ENCODE results near the gene TENM4. TPM values are rescaled to one million over a fixed set of nuclear protein-coding genes. Genes with fewer than 3 reads are reported as not detected.

TENM4 gene
- total RNA-seq, 1 donor from 2014 or later = 5.1 TPM

DNA sequence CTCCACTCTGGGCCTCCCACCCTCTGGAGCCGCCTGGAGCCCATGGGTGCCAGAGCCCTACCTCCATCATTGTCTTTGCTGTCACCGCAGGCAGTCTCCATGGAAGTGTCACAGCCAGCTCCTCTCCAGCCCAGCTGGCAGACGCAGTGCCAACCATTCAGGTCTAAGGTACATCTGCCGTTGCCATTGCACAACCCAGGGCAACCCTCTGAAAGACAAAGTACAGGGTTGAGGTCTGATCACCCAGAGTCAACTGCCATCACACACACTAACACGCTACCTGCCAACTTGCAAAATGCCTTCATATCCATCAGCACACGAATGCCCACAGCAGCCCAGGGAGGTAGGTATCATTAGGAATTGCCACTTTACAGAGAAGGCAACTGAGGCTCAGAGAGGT is 669.9 kb downstream of the TENM4 start:
- Histone ChIP-seq H2AFZ (replicated peaks) (no peak overlapping the region), H3K9me3 (ENCODE audit: low read depth) (no peaks in the 10 kb centered on the region), H3K9ac (no peak overlapping the region), H3K4me1 (peaks cover 1% of the 10 kb centered on the region), H3K27me3 (no peaks in the 10 kb centered on the region), H4K20me1 (ENCODE audit: low read depth) (no peaks in the 10 kb centered on the region), H3F3A (ENCODE audit: low read depth) (no peaks in the 10 kb centered on the region), H3K36me3 (no peaks in the 10 kb centered on the region), H3K79me2 (ENCODE audit: low read depth) (no peaks in the 10 kb centered on the region), H3K4me3 (no peak overlapping the region), H3K4me2 (no peak overlapping the region), H3K27ac (no peak overlapping the region)
- Mint-ChIP-seq H3K27ac (no peak overlapping the region), H3K27me3 (ENCODE audit: insufficient read depth, low read depth) (no peaks in the 10 kb centered on the region), H3K4me3 (no peak overlapping the region), H3K36me3 (peaks cover 28% of the 10 kb centered on the region), H3K4me1 (no peaks in the 10 kb centered on the region), H3K9me3 (no peaks in the 10 kb centered on the region)
- TF ChIP-seq, protein P1, sequence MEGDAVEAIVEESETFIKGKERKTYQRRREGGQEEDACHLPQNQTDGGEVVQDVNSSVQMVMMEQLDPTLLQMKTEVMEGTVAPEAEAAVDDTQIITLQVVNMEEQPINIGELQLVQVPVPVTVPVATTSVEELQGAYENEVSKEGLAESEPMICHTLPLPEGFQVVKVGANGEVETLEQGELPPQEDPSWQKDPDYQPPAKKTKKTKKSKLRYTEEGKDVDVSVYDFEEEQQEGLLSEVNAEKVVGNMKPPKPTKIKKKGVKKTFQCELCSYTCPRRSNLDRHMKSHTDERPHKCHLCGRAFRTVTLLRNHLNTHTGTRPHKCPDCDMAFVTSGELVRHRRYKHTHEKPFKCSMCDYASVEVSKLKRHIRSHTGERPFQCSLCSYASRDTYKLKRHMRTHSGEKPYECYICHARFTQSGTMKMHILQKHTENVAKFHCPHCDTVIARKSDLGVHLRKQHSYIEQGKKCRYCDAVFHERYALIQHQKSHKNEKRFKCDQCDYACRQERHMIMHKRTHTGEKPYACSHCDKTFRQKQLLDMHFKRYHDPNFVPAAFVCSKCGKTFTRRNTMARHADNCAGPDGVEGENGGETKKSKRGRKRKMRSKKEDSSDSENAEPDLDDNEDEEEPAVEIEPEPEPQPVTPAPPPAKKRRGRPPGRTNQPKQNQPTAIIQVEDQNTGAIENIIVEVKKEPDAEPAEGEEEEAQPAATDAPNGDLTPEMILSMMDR (IDR thresholded peaks at IDR 0.05) = no peak
- TF ChIP-seq EZH2 (IDR thresholded peaks at IDR 0.05) (no peak), EZH2phosphoT487 (IDR thresholded peaks at IDR 0.05) (no peak)
- DNase-seq (ENCODE audit: low spot score) = no peak

GRCh38 chr11:78768971-78769370 is 671.9 kb downstream of the TENM4 start:
- Histone ChIP-seq H4K20me1 (ENCODE audit: low read depth) (no peaks in the 10 kb centered on the region), H3K4me3 (no peak overlapping the region), H2AFZ (replicated peaks) (no peak overlapping the region), H3K27ac (no peak overlapping the region), H3K36me3 (no peaks in the 10 kb centered on the region), H3K9ac (no peak overlapping the region), H3K4me2 (no peak overlapping the region), H3K9me3 (ENCODE audit: low read depth) (no peaks in the 10 kb centered on the region), H3K79me2 (ENCODE audit: low read depth) (no peaks in the 10 kb centered on the region), H3K27me3 (no peaks in the 10 kb centered on the region), H3K4me1 (peaks cover 9% of the 10 kb centered on the region), H3F3A (ENCODE audit: low read depth) (no peaks in the 10 kb centered on the region)
- Mint-ChIP-seq H3K36me3 (peaks cover 33% of the 10 kb centered on the region), H3K27me3 (ENCODE audit: insufficient read depth, low read depth) (no peaks in the 10 kb centered on the region), H3K9me3 (no peaks in the 10 kb centered on the region), H3K27ac (no peak overlapping the region), H3K4me3 (no peak overlapping the region), H3K4me1 (peaks cover 2% of the 10 kb centered on the region)
- no peak for DNase-seq (ENCODE audit: low spot score)
- TF ChIP-seq, protein P1 (IDR thresholded peaks at IDR 0.05) = no peak
- TF ChIP-seq EZH2phosphoT487 (IDR thresholded peaks at IDR 0.05) = no peak
- TF ChIP-seq EZH2 (IDR thresholded peaks at IDR 0.05) = no peak

DNA sequence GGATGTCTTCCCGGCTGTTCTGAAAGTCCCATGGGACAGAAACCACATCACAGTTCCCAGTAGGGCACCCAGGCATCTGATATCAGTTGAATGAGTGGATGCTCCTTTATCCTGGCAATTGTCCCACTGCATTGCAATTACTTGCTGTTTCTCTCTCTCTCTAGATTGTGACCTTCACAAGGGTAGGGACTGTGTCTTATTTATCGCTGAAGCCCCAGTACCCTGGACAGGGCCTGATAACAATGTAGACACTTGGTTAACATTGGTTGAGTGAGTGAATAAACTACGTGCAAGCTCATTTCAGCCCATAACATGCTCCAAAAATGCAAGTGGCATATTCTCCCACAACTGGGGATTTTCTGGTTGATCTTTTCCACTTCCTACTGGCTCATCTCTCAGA is 672.5 kb downstream of the TENM4 start:
- H3K36me3 Mint-ChIP-seq = peaks cover 33% of the 10 kb centered on the region
- H3K4me1 Mint-ChIP-seq = peaks cover 2% of the 10 kb centered on the region
- H3K4me3 Mint-ChIP-seq = no peak overlapping the region

DNA sequence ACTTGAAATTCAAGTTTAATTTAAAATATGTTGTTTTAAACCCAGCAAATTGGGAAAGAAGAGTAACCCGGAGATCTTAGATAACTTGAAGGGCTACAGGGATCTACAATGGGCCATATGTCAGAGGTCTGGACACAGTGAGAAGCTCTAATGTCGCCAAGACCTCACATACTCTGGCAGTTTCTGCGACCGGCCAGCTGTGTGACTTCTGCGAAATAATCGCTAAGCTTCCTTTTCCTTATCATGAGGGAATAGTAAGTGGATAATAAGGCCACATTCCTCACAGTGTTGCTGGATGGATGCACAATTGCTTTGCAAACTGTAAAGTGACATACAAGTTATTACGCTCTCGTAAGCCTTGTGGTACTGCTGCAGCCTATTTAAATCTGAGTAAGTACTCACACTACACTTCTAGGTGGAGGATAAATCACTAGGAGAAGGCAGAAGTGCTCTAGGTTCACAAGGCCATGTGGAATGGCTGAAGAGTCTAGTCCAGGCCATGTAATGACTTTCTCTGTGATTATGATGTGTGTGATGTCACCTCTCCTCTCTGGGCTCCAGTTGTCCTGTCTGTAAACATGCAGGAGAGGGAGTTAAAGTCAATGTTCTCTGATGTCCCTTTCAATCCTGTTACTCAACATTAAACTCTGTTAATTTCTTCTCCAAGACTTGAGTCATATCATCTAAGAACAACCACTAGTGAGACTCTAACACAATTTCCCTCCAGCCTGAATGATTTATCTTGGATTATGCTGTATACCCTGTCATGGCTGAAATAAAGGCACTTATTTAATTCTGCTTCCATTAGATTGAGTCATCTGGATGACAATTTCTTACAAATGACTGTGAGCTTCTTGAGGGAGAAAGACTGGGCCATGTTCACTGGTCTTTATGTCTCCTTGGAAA is 673.5 kb downstream of the TENM4 start:
- H4K20me1 ChIP-seq (ENCODE audit: low read depth) = no peaks in the 10 kb centered on the region
- no peaks in the 10 kb centered on the region for H3K27me3 ChIP-seq
- no peak overlapping the region for H2AFZ ChIP-seq (replicated peaks)
- TF ChIP-seq, protein P1 (IDR thresholded peaks at IDR 0.05) = no peak
- TF ChIP-seq EZH2 (IDR thresholded peaks at IDR 0.05) (no peak), EZH2phosphoT487 (IDR thresholded peaks at IDR 0.05) (no peak)
- H3K27me3 Mint-ChIP-seq (ENCODE audit: insufficient read depth, low read depth) = no peaks in the 10 kb centered on the region
- H3K4me3 Mint-ChIP-seq = no peak overlapping the region
- H3K4me1 Mint-ChIP-seq = peaks cover 2% of the 10 kb centered on the region
- no peaks in the 10 kb centered on the region for H3K9me3 Mint-ChIP-seq
- DNase-seq (ENCODE audit: low spot score) = no peak
- no peaks in the 10 kb centered on the region for H3K9me3 ChIP-seq (ENCODE audit: low read depth)
- no peaks in the 10 kb centered on the region for H3K79me2 ChIP-seq (ENCODE audit: low read depth)
- H3K36me3 ChIP-seq = no peaks in the 10 kb centered on the region
- no peak overlapping the region for H3K4me2 ChIP-seq
- no peak overlapping the region for H3K27ac Mint-ChIP-seq
- H3K4me3 ChIP-seq = no peak overlapping the region
- H3K9ac ChIP-seq = no peak overlapping the region
- no peak overlapping the region for H3K27ac ChIP-seq
- H3F3A ChIP-seq (ENCODE audit: low read depth) = no peaks in the 10 kb centered on the region
- H3K4me1 ChIP-seq = peaks cover 9% of the 10 kb centered on the region
- H3K36me3 Mint-ChIP-seq = peaks cover 41% of the 10 kb centered on the region

More for the DNA sequence above, 672.5 kb downstream of the TENM4 start:
- Histone ChIP-seq H4K20me1 (ENCODE audit: low read depth) (no peaks in the 10 kb centered on the region), H2AFZ (replicated peaks) (no peak overlapping the region), H3K4me3 (no peak overlapping the region), H3K4me2 (no peak overlapping the region), H3K36me3 (no peaks in the 10 kb centered on the region), H3K27me3 (no peaks in the 10 kb centered on the region), H3K27ac (no peak overlapping the region), H3K4me1 (peaks cover 9% of the 10 kb centered on the region), H3K9ac (no peak overlapping the region), H3K9me3 (ENCODE audit: low read depth) (no peaks in the 10 kb centered on the region), H3F3A (ENCODE audit: low read depth) (no peaks in the 10 kb centered on the region), H3K79me2 (ENCODE audit: low read depth) (no peaks in the 10 kb centered on the region)
- H3K27ac Mint-ChIP-seq = no peak overlapping the region
- TF ChIP-seq EZH2phosphoT487 (IDR thresholded peaks at IDR 0.05) (no peak), EZH2 (IDR thresholded peaks at IDR 0.05) (no peak)
- H3K27me3 Mint-ChIP-seq (ENCODE audit: insufficient read depth, low read depth) = no peaks in the 10 kb centered on the region
- no peaks in the 10 kb centered on the region for H3K9me3 Mint-ChIP-seq
- DNase-seq (ENCODE audit: low spot score) = no peak

Data from neural progenitor cell (in vitro differentiated cells).